Large intestine (tissue), 3 donors: Measurements from ENCODE around the gene ATG101. TPM values are rescaled to one million over a fixed set of nuclear protein-coding genes. Genes with fewer than 3 reads are reported as not detected.

ENCODE experiments used
- DNase-seq, 2 donors: peaks; one replicate each; pipeline versions ENCODE4 v3.0.0 to v3.0.0-alpha.2; 2013
- H3K27ac ChIP-seq: one replicate; pipeline ENCODE4 v1.5.1; 2013; ENCODE audit warnings: low read length
- H3K27me3 ChIP-seq: 2 replicates; pipeline ENCODE4 v1.6.1; 2013; ENCODE audit warnings: low read length; ENCODE audit not compliant: control insufficient read depth, insufficient read depth
- H3K36me3 ChIP-seq: 2 replicates; pipeline ENCODE4 v1.6.1; 2013; ENCODE audit warnings: low read length; ENCODE audit not compliant: control insufficient read depth, insufficient read depth
- H3K4me1 ChIP-seq: one replicate; pipeline ENCODE4 v1.6.1; 2013; ENCODE audit warnings: low read length; ENCODE audit not compliant: control insufficient read depth, insufficient read depth
- H3K4me3 ChIP-seq: one replicate; pipeline ENCODE4 v1.5.1; 2013; ENCODE audit warnings: low read length
- H3K9me3 ChIP-seq: one replicate; pipeline ENCODE4 v1.6.1; 2013; ENCODE audit warnings: mild to moderate bottlenecking, low read depth, low read length, moderate library complexity; ENCODE audit not compliant: control insufficient read depth
- WGBS: methylation state at CpG from one replicate; pipeline ENCODE4 v1.1.5; 2013; ENCODE audit warnings: low lambda C conversion rate; ENCODE audit not compliant: insufficient coverage; 5-methylcytosine and 5-hydroxymethylcytosine counted together
- polyA plus RNA-seq: library from polyadenylated mRNA; unstranded; fragments of 120-200 nt; gene quantifications from one replicate; pipeline ENCODE4 v1.2.1, GENCODE V29; 2013

ATG101 gene
- polyA plus RNA-seq, 1 donor = 27.8 TPM

GRCh38 chr12:52027085-52027843 is 42.5 kb upstream of the ATG101 start:
- Histone ChIP-seq H3K36me3 (no peaks in the 10 kb centered on the region), H3K27ac (no peak overlapping the region), H3K4me3 (no peak overlapping the region), H3K4me1 (peaks cover 17% of the 10 kb centered on the region), H3K9me3 (no peaks in the 10 kb centered on the region), H3K27me3 (peaks cover 14% of the 10 kb centered on the region)
- no peak for DNase-seq
- no CpG with 5 or more reads among the region's 12 CpGs for WGBS

GRCh38 chr12:52029685-52030084 is 40.1 kb upstream of the ATG101 start:
- DNase-seq = peak in 1 of 2 donors; percentile 29
- Histone ChIP-seq H3K4me3 (no peak overlapping the region), H3K4me1 (peaks cover 15% of the 10 kb centered on the region), H3K36me3 (no peaks in the 10 kb centered on the region), H3K9me3 (no peaks in the 10 kb centered on the region), H3K27me3 (peaks cover 13% of the 10 kb centered on the region), H3K27ac (no peak overlapping the region)
- no CpG with 5 or more reads among the region's 4 CpGs for WGBS

- H3K27ac ChIP-seq = peak overlapping the region; percentile 75
- peaks cover 36% of the 10 kb centered on the region for H3K27me3 ChIP-seq
- peak; percentile 60 to 68 for DNase-seq
- peaks cover 17% of the 10 kb centered on the region for H3K4me1 ChIP-seq
- H3K9me3 ChIP-seq = peaks cover 1% of the 10 kb centered on the region
- H3K36me3 ChIP-seq = no peaks in the 10 kb centered on the region
- no peak overlapping the region for H3K4me3 ChIP-seq
- 18% methylated on average over 2 of the region's 5 CpGs for WGBS
These were observed 37.4 kb upstream of the ATG101 start for GRCh38 chr12:52032446-52032803.

- peak; percentile 97 to 98 for DNase-seq
- WGBS = no CpG with 5 or more reads among the region's 48 CpGs
- peaks cover 3% of the 10 kb centered on the region for H3K9me3 ChIP-seq
- peak overlapping the region; percentile 42 for H3K4me3 ChIP-seq
- peaks cover 40% of the 10 kb centered on the region for H3K27me3 ChIP-seq
- H3K27ac ChIP-seq = peak overlapping the region; percentile 75
- no peaks in the 10 kb centered on the region for H3K36me3 ChIP-seq
- H3K4me1 ChIP-seq = peaks cover 21% of the 10 kb centered on the region
These were observed 36.9 kb upstream of the ATG101 start for GRCh38 chr12:52032804-52033445.

GRCh38 chr12:52033446-52034140 is 36.2 kb upstream of the ATG101 start:
- H3K36me3 ChIP-seq = no peaks in the 10 kb centered on the region
- peaks cover 21% of the 10 kb centered on the region for H3K4me1 ChIP-seq
- no CpG with 5 or more reads among the region's 13 CpGs for WGBS
- peak overlapping the region; percentile 42 for H3K4me3 ChIP-seq
- peaks cover 3% of the 10 kb centered on the region for H3K9me3 ChIP-seq
- H3K27me3 ChIP-seq = peaks cover 40% of the 10 kb centered on the region
- DNase-seq = no peak
- peak overlapping the region; percentile 67 for H3K27ac ChIP-seq

GRCh38 chr12:52035190-52035589 is 34.6 kb upstream of the ATG101 start:
- 87% methylated on average over 4 of the region's 4 CpGs for WGBS
- DNase-seq = no peak
- Histone ChIP-seq H3K27ac (no peak overlapping the region), H3K36me3 (no peaks in the 10 kb centered on the region), H3K27me3 (peaks cover 37% of the 10 kb centered on the region), H3K9me3 (peaks cover 3% of the 10 kb centered on the region), H3K4me1 (peaks cover 22% of the 10 kb centered on the region), H3K4me3 (no peak overlapping the region)

- peaks cover 3% of the 10 kb centered on the region for H3K9me3 ChIP-seq
- peaks cover 37% of the 10 kb centered on the region for H3K27me3 ChIP-seq
- H3K27ac ChIP-seq = no peak overlapping the region
- DNase-seq = no peak
- no peak overlapping the region for H3K4me3 ChIP-seq
- H3K36me3 ChIP-seq = no peaks in the 10 kb centered on the region
- peaks cover 28% of the 10 kb centered on the region for H3K4me1 ChIP-seq
- WGBS = no CpG with 5 or more reads among the region's 2 CpGs
These were observed 33.9 kb upstream of the ATG101 start for GRCh38 chr12:52035926-52036325.

- peaks cover 35% of the 10 kb centered on the region for H3K4me1 ChIP-seq
- peak; percentile 78 to 87 for DNase-seq
- H3K9me3 ChIP-seq = peaks cover 3% of the 10 kb centered on the region
- peaks cover 37% of the 10 kb centered on the region for H3K27me3 ChIP-seq
- no CpG with 5 or more reads among the region's 53 CpGs for WGBS
- H3K27ac ChIP-seq = peak overlapping the region; percentile 35
- no peaks in the 10 kb centered on the region for H3K36me3 ChIP-seq
- H3K4me3 ChIP-seq = peak overlapping the region; percentile 23
These were observed 33.1 kb upstream of the ATG101 start for GRCh38 chr12:52036587-52037171.

GRCh38 chr12:52037248-52037861 is 32.4 kb upstream of the ATG101 start:
- Histone ChIP-seq H3K4me3 (peak overlapping the region; percentile 49), H3K27ac (no peak overlapping the region), H3K36me3 (no peaks in the 10 kb centered on the region), H3K9me3 (peaks cover 3% of the 10 kb centered on the region), H3K27me3 (peaks cover 37% of the 10 kb centered on the region), H3K4me1 (peaks cover 35% of the 10 kb centered on the region)
- no CpG with 5 or more reads among the region's 59 CpGs for WGBS
- peak in 1 of 2 donors; percentile 57 for DNase-seq

GRCh38 chr12:52038447-52038846 is 31.3 kb upstream of the ATG101 start:
- H3K4me3 ChIP-seq = no peak overlapping the region
- H3K36me3 ChIP-seq = no peaks in the 10 kb centered on the region
- H3K27ac ChIP-seq = no peak overlapping the region
- peaks cover 29% of the 10 kb centered on the region for H3K4me1 ChIP-seq
- no peak for DNase-seq
- H3K27me3 ChIP-seq = peaks cover 37% of the 10 kb centered on the region
- H3K9me3 ChIP-seq = peaks cover 3% of the 10 kb centered on the region
- WGBS = no CpG with 5 or more reads among the region's 6 CpGs
